ENCODE results near the gene GAREM1. TPM values are rescaled to one million over a fixed set of nuclear protein-coding genes. Genes with fewer than 3 reads are reported as not detected.

The GAREM1 gene
- total RNA-seq, 2 experiments from 2014 or later: 0.18 TPM; not detected in 1

- Mint-ChIP-seq H3K4me1 (no peaks in the 10 kb centered on the region), H3K9me3 (no peaks in the 10 kb centered on the region), H3K36me3 (ENCODE audit: low read depth) (no peaks in the 10 kb centered on the region), H3K4me3 (no peak overlapping the region), H3K27me3 (peaks cover 15% of the 10 kb centered on the region), H3K27ac (no peak overlapping the region)
- no peak for DNase-seq
- ChIA-PET CTCF (interaction anchor here (1.3 to 1.6 kb wide), 3 partner anchors 10 to 273 kb away, joined by 3 to 5 read pairs (median 5); no protein-coding TSS in a partner anchor), POLR2A (no interaction called here)
Observed at GRCh38 chr18:32276906-32277305, 193.8 kb downstream of the GAREM1 start.

DNA sequence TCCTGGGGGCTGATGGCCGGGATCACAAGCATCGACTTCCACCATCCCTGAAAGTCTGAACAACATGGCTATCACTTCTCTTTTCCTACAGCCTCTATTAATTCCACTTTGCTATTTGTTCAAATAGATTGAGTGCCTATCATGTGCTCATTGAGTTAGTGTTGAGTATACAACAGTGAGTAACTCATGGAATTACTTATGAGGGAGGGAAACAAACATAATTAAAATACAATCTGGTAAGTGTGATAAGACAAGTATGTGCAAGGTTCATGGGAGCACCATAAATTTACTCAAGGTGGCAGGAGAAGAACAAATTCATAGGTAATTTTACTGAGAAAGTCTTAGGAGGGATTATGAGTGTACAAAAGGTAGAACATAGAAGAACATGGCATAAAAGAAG is 194.4 kb downstream of the GAREM1 start:
- H3K27ac Mint-ChIP-seq: no peak overlapping the region

GRCh38 chr18:32275221-32275620 is 195.5 kb downstream of the GAREM1 start:
- no peaks in the 10 kb centered on the region for H3K9me3 Mint-ChIP-seq
- CTCF ChIA-PET: no interaction called here
- no peak overlapping the region for H3K27ac Mint-ChIP-seq
- H3K4me3 Mint-ChIP-seq: no peak overlapping the region
- no peak for DNase-seq
- peaks cover 15% of the 10 kb centered on the region for H3K27me3 Mint-ChIP-seq
- no peaks in the 10 kb centered on the region for H3K36me3 Mint-ChIP-seq (ENCODE audit: low read depth)
- POLR2A ChIA-PET: no interaction called here
- H3K4me1 Mint-ChIP-seq: no peaks in the 10 kb centered on the region

More for the DNA sequence above, 194.4 kb downstream of the GAREM1 start:
- ChIA-PET POLR2A (no interaction called here), CTCF (interaction anchor here (1.3 kb wide), 1 partner anchor 273 kb away, joined by 3 read pairs; no protein-coding TSS in a partner anchor)
- no peak overlapping the region for H3K4me3 Mint-ChIP-seq
- H3K36me3 Mint-ChIP-seq (ENCODE audit: low read depth): no peaks in the 10 kb centered on the region
- H3K4me1 Mint-ChIP-seq: no peaks in the 10 kb centered on the region
- DNase-seq: no peak
- H3K9me3 Mint-ChIP-seq: no peaks in the 10 kb centered on the region
- H3K27me3 Mint-ChIP-seq: peaks cover 15% of the 10 kb centered on the region

- CTCF ChIA-PET: interaction anchor here (0.7 to 3.2 kb wide), 2 partner anchors 14 to 196 kb away, joined by 3 to 17 read pairs; partner anchors contain the start of gene GAREM1
- POLR2A ChIA-PET: no interaction called here
- Mint-ChIP-seq H3K27me3 (peaks cover 15% of the 10 kb centered on the region), H3K4me1 (no peaks in the 10 kb centered on the region), H3K9me3 (no peaks in the 10 kb centered on the region), H3K27ac (no peak overlapping the region), H3K4me3 (no peak overlapping the region), H3K36me3 (ENCODE audit: low read depth) (no peaks in the 10 kb centered on the region)
- DNase-seq: no peak
Observed at GRCh38 chr18:32274307-32274706, 196.4 kb downstream of the GAREM1 start.

GRCh38 chr18:32271672-32272208 is 198.9 kb downstream of the GAREM1 start:
- Mint-ChIP-seq H3K27ac (no peak overlapping the region), H3K27me3 (peaks cover 7% of the 10 kb centered on the region), H3K36me3 (ENCODE audit: low read depth) (no peaks in the 10 kb centered on the region), H3K4me1 (no peaks in the 10 kb centered on the region), H3K4me3 (no peak overlapping the region), H3K9me3 (no peaks in the 10 kb centered on the region)
- DNase-seq: no peak
- ChIA-PET CTCF (interaction anchor here (0.6 to 3.2 kb wide), 18 partner anchors 8 to 280 kb away, joined by 3 to 22 read pairs (median 5); partner anchors contain the start of gene GAREM1), POLR2A (no interaction called here)

DNA sequence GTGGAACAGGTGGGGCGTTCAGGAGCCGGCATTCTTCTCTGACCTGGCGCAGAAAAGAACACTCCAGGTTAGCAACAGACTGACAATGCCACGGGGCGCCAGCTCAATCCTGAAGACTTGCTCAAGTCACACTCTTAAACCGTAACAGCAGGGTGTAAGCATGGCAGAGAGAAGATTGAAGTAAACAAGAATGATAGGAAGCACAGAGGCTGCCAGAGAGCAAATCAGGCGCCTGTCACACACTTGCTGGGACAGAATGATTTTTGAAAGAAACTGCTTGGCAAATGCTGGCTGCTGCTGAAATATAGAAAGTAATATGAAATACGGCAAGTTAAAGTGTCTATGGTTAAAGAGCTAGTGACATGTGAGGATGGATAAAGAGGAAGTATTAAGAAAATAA is 200.3 kb downstream of the GAREM1 start:
- Mint-ChIP-seq H3K27me3 (peaks cover 2% of the 10 kb centered on the region), H3K4me3 (no peak overlapping the region), H3K36me3 (ENCODE audit: low read depth) (no peaks in the 10 kb centered on the region), H3K27ac (no peak overlapping the region), H3K4me1 (no peaks in the 10 kb centered on the region), H3K9me3 (no peaks in the 10 kb centered on the region)
- ChIA-PET CTCF (interaction anchor here (0.8 to 2.8 kb wide), 4 partner anchors 9 to 282 kb away, joined by 3 to 22 read pairs (median 7); no protein-coding TSS in a partner anchor), POLR2A (no interaction called here)
- no peak for DNase-seq

DNA sequence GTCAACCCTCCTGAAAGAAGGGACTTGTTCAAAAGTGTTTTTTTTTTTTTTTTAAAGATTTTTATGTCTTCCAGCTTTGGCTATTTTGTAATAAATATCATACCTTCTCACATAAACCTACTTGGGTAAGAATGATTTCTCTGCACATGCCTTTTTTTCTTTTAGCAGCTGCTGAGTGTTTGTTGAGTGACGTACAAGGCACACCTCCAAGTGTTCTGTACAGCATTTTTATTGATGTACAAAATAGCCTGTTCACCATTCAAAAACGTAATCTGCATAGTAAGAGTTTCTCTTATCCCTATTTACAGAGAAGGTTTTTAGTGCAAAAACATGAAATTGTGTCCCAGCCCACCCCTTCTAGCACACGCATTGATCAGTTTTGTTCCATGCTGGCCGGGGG is 203.2 kb downstream of the GAREM1 start:
- Mint-ChIP-seq H3K27me3 (peaks cover 8% of the 10 kb centered on the region), H3K4me3 (no peak overlapping the region), H3K36me3 (ENCODE audit: low read depth) (no peaks in the 10 kb centered on the region), H3K9me3 (no peaks in the 10 kb centered on the region), H3K27ac (no peak overlapping the region), H3K4me1 (no peaks in the 10 kb centered on the region)
- POLR2A ChIA-PET: no interaction called here
- no peak for DNase-seq
- CTCF ChIA-PET: no interaction called here

- Mint-ChIP-seq H3K4me1 (no peaks in the 10 kb centered on the region), H3K27ac (no peak overlapping the region), H3K9me3 (no peaks in the 10 kb centered on the region), H3K36me3 (ENCODE audit: low read depth) (no peaks in the 10 kb centered on the region), H3K27me3 (peaks cover 11% of the 10 kb centered on the region), H3K4me3 (no peak overlapping the region)
- no peak for DNase-seq
- ChIA-PET CTCF (no interaction called here), POLR2A (no interaction called here)
Observed at GRCh38 chr18:32264401-32264800, 206.3 kb downstream of the GAREM1 start.

DNA sequence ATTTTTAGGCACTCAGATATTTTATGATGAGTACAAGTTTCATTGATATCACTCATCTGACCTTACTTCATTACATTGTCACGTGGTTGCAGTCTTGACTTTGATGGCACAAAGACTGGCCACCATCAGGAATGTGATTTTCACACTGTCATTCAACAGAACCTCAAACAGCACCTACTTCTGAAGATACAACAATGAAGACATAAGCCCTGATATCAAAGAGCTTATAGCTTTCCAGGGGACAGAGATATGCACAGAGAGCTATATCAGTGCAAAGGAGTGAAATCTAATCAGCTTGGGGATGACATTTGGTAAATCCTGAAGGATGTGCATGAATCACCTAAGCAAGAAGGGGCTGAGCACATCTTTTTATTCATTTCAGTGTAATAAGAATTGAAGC is 208.6 kb downstream of the GAREM1 start:
- no peaks in the 10 kb centered on the region for H3K4me1 Mint-ChIP-seq
- no peak for DNase-seq
- no peak overlapping the region for H3K27ac Mint-ChIP-seq
- no peaks in the 10 kb centered on the region for H3K9me3 Mint-ChIP-seq
- ChIA-PET CTCF (interaction anchor here (3.6 kb wide), 1 partner anchor 11 kb away, joined by 17 read pairs; no protein-coding TSS in a partner anchor), POLR2A (no interaction called here)
- peaks cover 25% of the 10 kb centered on the region for H3K27me3 Mint-ChIP-seq
- H3K36me3 Mint-ChIP-seq (ENCODE audit: low read depth): no peaks in the 10 kb centered on the region
- H3K4me3 Mint-ChIP-seq: no peak overlapping the region

DNA sequence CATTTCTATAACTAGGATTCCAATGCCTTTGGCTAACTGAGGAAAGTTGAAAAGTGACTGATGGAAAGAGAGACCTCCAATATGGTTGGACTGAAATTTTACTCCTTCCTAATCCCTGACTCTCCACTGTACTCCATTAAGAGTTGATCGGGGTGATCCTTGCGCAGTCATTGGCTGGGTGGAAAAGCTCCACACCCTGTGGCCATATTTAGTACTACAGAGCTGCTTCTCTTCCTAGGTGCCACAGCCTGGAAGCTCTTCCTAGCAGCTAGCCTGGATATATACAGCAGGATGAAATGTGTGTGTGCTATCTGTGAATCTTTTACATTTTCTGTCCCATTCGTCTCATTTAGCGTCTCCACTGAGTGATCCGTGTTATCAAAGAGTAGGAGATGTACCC is 209.7 kb downstream of the GAREM1 start:
- no peak overlapping the region for H3K4me3 Mint-ChIP-seq
- H3K4me1 Mint-ChIP-seq: no peaks in the 10 kb centered on the region
- peaks cover 28% of the 10 kb centered on the region for H3K27me3 Mint-ChIP-seq
- no peaks in the 10 kb centered on the region for H3K9me3 Mint-ChIP-seq
- ChIA-PET POLR2A (no interaction called here), CTCF (interaction anchor here (3.6 kb wide), 1 partner anchor 12 kb away, joined by 17 read pairs; no protein-coding TSS in a partner anchor)
- no peak for DNase-seq
- no peak overlapping the region for H3K27ac Mint-ChIP-seq
- H3K36me3 Mint-ChIP-seq (ENCODE audit: low read depth): no peaks in the 10 kb centered on the region

DNA sequence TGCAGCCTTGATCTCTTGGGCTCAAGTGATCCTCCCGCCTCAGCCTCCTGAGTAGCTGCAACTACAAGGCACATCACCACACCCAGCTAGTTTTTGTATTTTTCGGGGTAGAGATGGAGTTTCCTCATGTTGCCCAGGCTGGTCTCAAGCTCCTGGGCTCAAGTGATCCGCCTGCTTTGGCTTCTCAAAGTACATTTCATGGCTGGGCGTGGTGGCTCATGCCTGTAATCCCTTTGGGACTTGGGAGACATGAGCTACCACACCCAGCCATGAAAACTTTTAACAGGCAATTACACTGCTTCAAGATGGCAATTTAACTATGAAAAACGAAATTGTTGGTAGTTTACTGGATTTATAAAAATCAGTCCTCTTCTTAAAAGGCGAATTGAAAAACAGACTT is 211.1 kb downstream of the GAREM1 start:
- ChIA-PET POLR2A (no interaction called here), CTCF (interaction anchor here (3.6 kb wide), 1 partner anchor 13 kb away, joined by 17 read pairs; no protein-coding TSS in a partner anchor)
- no peak overlapping the region for H3K4me3 Mint-ChIP-seq
- H3K4me1 Mint-ChIP-seq: no peaks in the 10 kb centered on the region
- no peaks in the 10 kb centered on the region for H3K36me3 Mint-ChIP-seq (ENCODE audit: low read depth)
- no peak overlapping the region for H3K27ac Mint-ChIP-seq
- no peaks in the 10 kb centered on the region for H3K9me3 Mint-ChIP-seq
- peaks cover 23% of the 10 kb centered on the region for H3K27me3 Mint-ChIP-seq
- DNase-seq: no peak

GRCh38 chr18:32258558-32259204 is 212.0 kb downstream of the GAREM1 start:
- Mint-ChIP-seq H3K27ac (no peak overlapping the region), H3K27me3 (peaks cover 25% of the 10 kb centered on the region), H3K4me1 (no peaks in the 10 kb centered on the region), H3K9me3 (no peaks in the 10 kb centered on the region), H3K36me3 (ENCODE audit: low read depth) (no peaks in the 10 kb centered on the region), H3K4me3 (no peak overlapping the region)
- POLR2A ChIA-PET: no interaction called here
- CTCF ChIA-PET: interaction anchor here (3.6 kb wide), 1 partner anchor 14 kb away, joined by 17 read pairs; no protein-coding TSS in a partner anchor
- DNase-seq: no peak

DNA sequence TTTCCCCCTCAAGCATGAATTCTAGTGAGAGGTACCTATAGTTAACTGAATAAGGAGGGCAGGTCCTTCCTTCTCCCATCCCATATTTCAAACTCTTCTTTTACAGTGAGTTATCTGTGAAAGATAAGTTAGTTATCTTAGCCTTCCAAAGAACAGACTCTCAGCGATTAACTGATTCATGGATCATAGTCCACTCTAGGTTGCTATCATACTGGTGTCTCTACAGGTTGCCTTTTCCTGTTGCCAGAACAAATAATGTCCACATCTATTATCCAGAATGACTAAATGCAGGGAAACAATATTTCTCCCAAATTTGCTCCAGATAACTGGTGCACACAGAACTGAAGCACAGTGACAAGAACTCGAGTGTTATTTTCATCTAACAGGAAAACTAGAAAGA is 212.5 kb downstream of the GAREM1 start:
- no peak overlapping the region for H3K27ac Mint-ChIP-seq
- no peaks in the 10 kb centered on the region for H3K36me3 Mint-ChIP-seq (ENCODE audit: low read depth)
- H3K4me1 Mint-ChIP-seq: no peaks in the 10 kb centered on the region
- POLR2A ChIA-PET: no interaction called here
- DNase-seq: no peak
- H3K4me3 Mint-ChIP-seq: no peak overlapping the region
- H3K27me3 Mint-ChIP-seq: peaks cover 23% of the 10 kb centered on the region
- H3K9me3 Mint-ChIP-seq: no peaks in the 10 kb centered on the region
- CTCF ChIA-PET: no interaction called here

All from activated CD4-positive, alpha-beta memory T cell treated with anti-CD3 and anti-CD28 coated beads, Interleukin-2, amount 10 ng/mL, durations not matched to agents 7 days and 5 days (primary cell).